Activated naive CD8-positive, alpha-beta T cell treated with anti-CD3 and anti-CD28 coated beads, Interleukin-2, amount 50 U/mL, for 16 hours (primary cell): ENCODE results near the gene PANK1.

Experiments
- DNase-seq: peaks from one replicate; pipeline ENCODE4 v3.0.0-alpha.2; 2020; ENCODE audit warnings: low read depth, low spot score

The PANK1 gene

DNA sequence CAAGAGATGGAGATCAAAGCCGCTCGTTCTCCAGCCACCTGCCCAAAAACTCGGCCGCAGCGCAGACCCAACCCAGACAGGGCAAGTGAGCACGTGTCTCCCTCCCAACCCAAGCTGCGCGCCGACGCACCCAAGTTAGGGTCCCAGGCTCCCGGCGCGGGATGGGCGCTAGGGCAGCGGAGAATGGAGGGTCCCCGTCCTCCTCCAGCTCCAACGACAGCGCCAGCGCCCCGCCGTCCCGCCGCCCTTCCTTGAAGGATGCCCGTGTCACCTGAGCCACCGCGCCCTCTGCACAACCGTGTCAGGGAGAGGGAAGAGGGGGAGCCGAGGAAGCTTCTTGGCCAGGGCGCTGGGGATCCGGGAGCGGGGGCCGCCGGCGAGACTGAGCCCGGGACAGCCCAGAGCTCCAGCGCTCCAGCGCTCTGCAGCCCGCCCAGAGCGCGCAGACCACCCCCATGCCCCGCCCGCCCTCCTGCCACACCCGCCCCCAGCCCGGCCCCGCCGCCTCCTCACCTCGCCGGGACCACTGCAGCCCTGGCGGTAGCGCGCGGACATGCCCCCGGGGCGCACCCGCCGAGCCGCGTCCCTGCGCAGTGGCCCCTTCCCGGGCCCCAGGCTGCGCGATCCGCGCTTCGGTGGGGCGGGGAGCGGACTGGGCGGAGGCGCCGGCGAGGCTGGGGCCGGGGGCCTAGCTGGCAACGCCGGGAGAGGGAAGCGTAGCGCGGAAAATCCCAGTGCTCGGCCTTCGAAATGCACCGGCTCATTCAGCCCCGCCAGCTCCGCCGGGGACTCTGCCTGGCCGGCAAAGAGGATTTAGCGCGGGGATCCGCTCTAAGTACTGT lies 109.7 kb downstream of the PANK1 start, which contains the start of gene SLC16A12:
Gene SLC16A12, minus strand, starts transcription at position 424 of the 842 bp plus-strand sequence. CDS start 73,016 bp downstream, outside the sequence.
- no peak for DNase-seq

DNA sequence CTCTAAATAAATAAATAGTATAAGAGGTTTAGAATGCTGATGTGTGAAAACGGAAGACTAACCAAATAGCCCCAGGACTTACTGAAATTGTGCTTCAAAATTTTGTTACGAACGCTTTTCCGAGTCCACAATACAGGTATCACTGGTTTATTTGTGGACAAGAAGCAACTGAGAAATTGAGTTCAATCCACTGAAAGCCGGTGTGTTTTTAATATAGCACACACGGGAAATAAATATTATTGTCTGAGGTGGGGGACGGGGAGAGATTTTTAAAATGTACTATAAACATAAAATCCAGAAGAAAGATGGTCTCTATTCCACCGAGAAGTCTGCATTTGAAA lies 110.2 kb downstream of the PANK1 start:
- DNase-seq = no peak
